B cell (primary cell): Measurements from ENCODE around the gene MTCP1. TPM values are rescaled to one million over a fixed set of nuclear protein-coding genes. Genes with fewer than 3 reads are reported as not detected.

Source experiments
- ATAC-seq: fragments of 200-7000 bp; cut with Tn5 transposase; one replicate; pipeline ENCODE4 v1.10.0; 2021; ENCODE audit warnings: low read depth, mild to moderate bottlenecking, moderate number of reproducible peaks, moderate library complexity
- CTCF ChIA-PET: fragments of 350-600 bp; sonication (Branson Sonifier 250); formaldehyde crosslinking; loops from one replicate; lab custom pipeline; 2021; ENCODE audit warnings: antibody characterized with exemption, inconsistent platforms; lab: Charles Lee
- POLR2A ChIA-PET: fragments of 350-600 bp; sonication (Branson Sonifier 250); formaldehyde crosslinking; loops from one replicate; lab custom pipeline; 2021; ENCODE audit warnings: antibody characterized with exemption; lab: Charles Lee
- DNase-seq: peaks from one replicate; pipeline ENCODE4 v3.0.0; 2013
- H2AFZ ChIP-seq: 2 replicates; pipeline ENCODE4 v1.6.1; 2012; ENCODE audit warnings: mild to moderate bottlenecking, low read depth, low read length; ENCODE audit not compliant: insufficient read depth, poor library complexity, severe bottlenecking
- H3K27ac ChIP-seq, 2 donors: 1 replicate in 1 of 2; 2 replicates in 1 of 2; pipeline ENCODE4 v1.5.1; 2012 to 2013; ENCODE audit warnings: low read length in 2 of 2, mild to moderate bottlenecking in 2 of 2, moderate library complexity in 1 of 2
- H3K27me3 ChIP-seq, 4 experiments: fragments of 200-600 bp in 1 of 4; sonication (generic) in 1 of 4; replicated peaks in 1 of 4; 1 replicate in 2 of 4; 2 replicates in 2 of 4; pipeline versions ENCODE4 v1.6.1 to v1.7.0; 2013 to 2016; ENCODE audit warnings: low read length in 3 of 4, mild to moderate bottlenecking in 2 of 4, mixed read lengths in 1 of 4, moderate library complexity in 1 of 4; ENCODE audit not compliant: insufficient read depth in 4 of 4, control insufficient read depth in 3 of 4; ENCODE audit errors: control extremely low read depth in 1 of 4
- H3K36me3 ChIP-seq, 2 experiments: replicated peaks in 1 of 2; 1 replicate in 1 of 2; 2 replicates in 1 of 2; pipeline versions ENCODE4 v1.6.1 to v1.7.1; 2013; ENCODE audit warnings: low read length in 1 of 2; ENCODE audit not compliant: insufficient read depth in 2 of 2, control insufficient read depth in 1 of 2; ENCODE audit errors: control extremely low read depth in 1 of 2, extremely low read depth in 1 of 2
- H3K4me1 ChIP-seq, 2 donors: fragments of 200-600 bp in 1 of 2; sonication (generic) in 1 of 2; 1 replicate in 1 of 2; 2 replicates in 1 of 2; pipeline versions ENCODE4 v1.5.1 to v1.6.1; 2013 to 2017; ENCODE audit warnings: low read length in 2 of 2; ENCODE audit not compliant: control insufficient read depth in 2 of 2, insufficient read depth in 2 of 2
- H3K4me2 ChIP-seq: replicated peaks from 2 replicates; pipeline ENCODE3; 2012; ENCODE audit warnings: mild to moderate bottlenecking, low read depth, low read length; ENCODE audit not compliant: poor library complexity, severe bottlenecking
- H3K4me3 ChIP-seq, 5 experiments: fragments of 200-600 bp in 1 of 5; sonication (generic) in 1 of 5; 1 replicate in 3 of 5; 2 replicates in 2 of 5; pipeline versions ENCODE4 v1.5.1 to v1.7.0; 2011 to 2016; ENCODE audit warnings: low read length in 4 of 5, mild to moderate bottlenecking in 4 of 5, low read depth in 2 of 5, control low read depth in 1 of 5, moderate library complexity in 1 of 5; ENCODE audit not compliant: insufficient read depth in 1 of 5; ENCODE audit errors: control extremely low read depth in 1 of 5, extremely low read depth in 1 of 5
- H3K79me2 ChIP-seq: fragments of 200-600 bp; sonication (generic); one replicate; pipeline ENCODE4 v1.6.0; 2016; ENCODE audit warnings: low read length; ENCODE audit not compliant: control insufficient read depth, insufficient read depth
- H3K9ac ChIP-seq: fragments of 200-600 bp; sonication (generic); 2 replicates; pipeline ENCODE4 v1.6.1; 2017; ENCODE audit warnings: mild to moderate bottlenecking, low read length, moderate library complexity
- H3K9me3 ChIP-seq, 3 donors: one replicate each; pipeline versions ENCODE4 v1.6.1 to v1.7.1; 2013; ENCODE audit warnings: low read length in 2 of 3; ENCODE audit not compliant: control insufficient read depth in 2 of 3, insufficient read depth in 1 of 3; ENCODE audit errors: control extremely low read depth in 1 of 3
- H4K20me1 ChIP-seq: 2 replicates; pipeline ENCODE4 v1.6.0; 2012; ENCODE audit warnings: mild to moderate bottlenecking, low read length; ENCODE audit not compliant: insufficient read depth, control insufficient read depth, poor library complexity, severe bottlenecking
- H3K27ac Mint-ChIP-seq: one replicate; pipeline ENCODE4 v1.8.0; 2021; ENCODE audit warnings: mixed read lengths
- H3K27me3 Mint-ChIP-seq: one replicate; pipeline ENCODE4 v1.8.0; 2021; ENCODE audit warnings: mixed read lengths
- H3K4me1 Mint-ChIP-seq: one replicate; pipeline ENCODE4 v1.8.0; 2021; ENCODE audit warnings: mixed read lengths
- H3K4me3 Mint-ChIP-seq: one replicate; pipeline ENCODE4 v1.8.0; 2021; ENCODE audit warnings: mixed read lengths
- H3K9me3 Mint-ChIP-seq: one replicate; pipeline ENCODE4 v1.8.0; 2022; ENCODE audit warnings: mixed read lengths; ENCODE audit not compliant: insufficient read depth
- CTCF ChIP-seq: fragments of 200-600 bp; IDR thresholded peaks from one replicate; pipeline ENCODE4 v1.8.0; 2022; ENCODE audit warnings: antibody characterized with exemption, mild to moderate bottlenecking
- EZH2 ChIP-seq: IDR thresholded peaks from 2 replicates; pipeline ENCODE4 v1.6.1; 2012; ENCODE audit warnings: borderline replicate concordance, low read depth, mild to moderate bottlenecking, moderate library complexity, low read length; ENCODE audit not compliant: insufficient read depth, poor library complexity, severe bottlenecking
- WGBS: methylation state at CpG from one replicate; pipeline ENCODE4 v1.1.5; 2013; ENCODE audit warnings: missing lambda C conversion rate; ENCODE audit not compliant: insufficient coverage; 5-methylcytosine and 5-hydroxymethylcytosine counted together
- intact Hi-C: fragments of 100-400 bp; cut with micrococcal nuclease; formaldehyde crosslinking; loops from one replicate; pipeline ENCODE4 v1.10.0; 2022
- polyA plus RNA-seq: library from polyadenylated mRNA; depleted of rRNA; stranded (reverse); fragments of >200 nt; gene quantifications from 2 replicates; pipeline ENCODE4 v1.2.3, GENCODE V29; 2012
- total RNA-seq, 2 donors: library from RNA; stranded (reverse); fragments of 120-200 nt in 1 of 2; gene quantifications; 1 replicate in 1 of 2; 2 replicates in 1 of 2; pipeline versions ENCODE4 v1.2.3 to v1.2.4, GENCODE V29; 2013 to 2022

Gene MTCP1
- total and polyA plus RNA-seq, 2 donors (not counting 1 experiment from before 2014, with no cell fraction given), result 2.9 to 20.3 TPM

GRCh38 chrX:155105919-155106318, 35.0 kb upstream of the MTCP1 start:
- H3K4me3 ChIP-seq, result no peak overlapping the region
- no peak overlapping the region for H3K4me2 ChIP-seq
- intact Hi-C loops, result no loop called here
- no peak for DNase-seq
- Mint-ChIP-seq H3K27ac (no peak overlapping the region), H3K9me3 (no peaks in the 10 kb centered on the region), H3K4me3 (no peak overlapping the region), H3K27me3 (no peaks in the 10 kb centered on the region), H3K4me1 (no peaks in the 10 kb centered on the region)
- H4K20me1 ChIP-seq, result no peaks in the 10 kb centered on the region
- TF ChIP-seq EZH2 (no peak), CTCF (no peak)
- WGBS, result no CpG with 5 or more reads among the region's 2 CpGs
- no peaks in the 10 kb centered on the region for H3K79me2 ChIP-seq
- no peak overlapping the region for H2AFZ ChIP-seq
- ATAC-seq, result no peak
- no peaks in the 10 kb centered on the region for H3K4me1 ChIP-seq
- ChIA-PET CTCF (no interaction called here), POLR2A (no interaction called here)
- H3K27ac ChIP-seq, result no peak overlapping the region
- H3K36me3 ChIP-seq, result peaks cover 4 to 10% of the 10 kb centered on the region in 2 experiments
- no peaks in the 10 kb centered on the region for H3K27me3 ChIP-seq
- H3K9me3 ChIP-seq, result no peaks in the 10 kb centered on the region
- no peak overlapping the region for H3K9ac ChIP-seq

- POLR2A ChIA-PET, result no interaction called here
- ATAC-seq, result peak; percentile 47
These were observed 23.6 kb upstream of the MTCP1 start for GRCh38 chrX:155094468-155095061.

More at GRCh38 chrX:155094468-155095061, 23.6 kb upstream of the MTCP1 start:
- Mint-ChIP-seq H3K27me3 (no peaks in the 10 kb centered on the region), H3K27ac (no peak overlapping the region), H3K4me3 (no peak overlapping the region), H3K9me3 (no peaks in the 10 kb centered on the region), H3K4me1 (no peaks in the 10 kb centered on the region)
- Histone ChIP-seq H4K20me1 (no peaks in the 10 kb centered on the region), H3K79me2 (no peaks in the 10 kb centered on the region), H3K4me1 (no peaks in the 10 kb centered on the region), H3K36me3 (peaks cover 2 to 10% of the 10 kb centered on the region in 2 experiments), H3K4me3 (no peak overlapping the region), H3K4me2 (no peak overlapping the region), H3K27ac (no peak overlapping the region), H3K9ac (no peak overlapping the region), H3K9me3 (no peaks in the 10 kb centered on the region), H2AFZ (no peak overlapping the region), H3K27me3 (no peaks in the 10 kb centered on the region)
- no peak for TF ChIP-seq EZH2
- TF ChIP-seq CTCF, result peak; percentile 69
- peak; percentile 53 for DNase-seq
- intact Hi-C loops, result no loop called here
- WGBS, result no CpG with 5 or more reads among the region's 4 CpGs
- CTCF ChIA-PET, result interaction anchor here (0.7 to 2.3 kb wide), 8 partner anchors 8 to 177 kb away, joined by 3 to 8 read pairs (median 3); partner anchors contain the start of gene VBP1
